Esophagus muscularis mucosa (tissue), 4 donors: Measurements from ENCODE around the gene NF2. TPM values are rescaled to one million over a fixed set of nuclear protein-coding genes. Genes with fewer than 3 reads are reported as not detected.

Source experiments
- DNase-seq: peaks from one replicate; pipeline ENCODE4 v3.0.0-alpha.2; 2017; ENCODE audit errors: extremely low spot score
- H3K27ac ChIP-seq, 4 donors: fragments of 200-600 bp; sonication (generic); replicated peaks in 1 of 4; 1 replicate in 3 of 4; 2 replicates in 1 of 4; pipeline ENCODE4 v1.5.1; 2016 to 2019; ENCODE audit warnings: mild to moderate bottlenecking in 1 of 4
- H3K27me3 ChIP-seq, 4 donors: fragments of 200-600 bp; sonication (generic); one replicate each; pipeline versions ENCODE4 v1.5.1 to v1.6.0; 2016 to 2019
- H3K36me3 ChIP-seq, 4 donors: fragments of 200-600 bp; sonication (generic); one replicate each; pipeline ENCODE4 v1.5.1; 2016 to 2019
- H3K4me1 ChIP-seq, 4 donors: fragments of 200-600 bp; sonication (generic); one replicate each; pipeline ENCODE4 v1.5.1; 2016 to 2019
- H3K4me3 ChIP-seq, 4 donors: fragments of 200-600 bp; sonication (generic); 1 replicate in 2 of 4; 2 replicates in 2 of 4; pipeline ENCODE4 v1.5.1; 2016 to 2019; ENCODE audit warnings: mild to moderate bottlenecking in 4 of 4, moderate library complexity in 1 of 4
- H3K9me3 ChIP-seq, 4 donors: fragments of 200-600 bp; sonication (generic); 1 replicate in 3 of 4; 2 replicates in 1 of 4; pipeline ENCODE4 v1.5.1; 2016 to 2019
- CTCF ChIP-seq, 3 experiments: fragments of 200-600 bp in 2 of 3; fragments of 450-650 bp in 1 of 3; sonication (generic) in 2 of 3; IDR thresholded peaks; one replicate each; pipeline ENCODE4 v1.5.1; 2017 to 2019; ENCODE audit warnings: antibody characterized with exemption in 3 of 3, mild to moderate bottlenecking in 2 of 3, moderate library complexity in 1 of 3
- EP300 ChIP-seq: sonication (generic); formaldehyde crosslinking; IDR thresholded peaks from one replicate; pipeline ENCODE4 v1.6.1; 2017; ENCODE audit warnings: antibody characterized with exemption
- POLR2A ChIP-seq: fragments of 450-650 bp; IDR thresholded peaks from one replicate; pipeline ENCODE4 v1.6.1; 2017; ENCODE audit warnings: antibody characterized with exemption, moderate library complexity, mild to moderate bottlenecking, low read depth
- POLR2AphosphoS5 ChIP-seq, 2 donors: sonication (generic); formaldehyde crosslinking; IDR thresholded peaks; one replicate each; pipeline ENCODE4 v1.6.1; 2017; ENCODE audit warnings: antibody characterized with exemption in 2 of 2
- WGBS: methylation state at CpG from one replicate; pipeline ENCODE4 v1.1.5; 2018; 5-methylcytosine and 5-hydroxymethylcytosine counted together
- intact Hi-C: fragments of 100-400 bp; cut with DNase I; formaldehyde crosslinking; loops from one replicate; pipeline ENCODE4 v1.15.1; 2023
- total RNA-seq, 4 donors: library from RNA; depleted of rRNA; stranded (reverse); fragments of >200 nt; gene quantifications; one replicate each; pipeline versions ENCODE4 v1.1.0 to v1.2.1, GENCODE V29; 2016

The NF2 gene
- total RNA-seq, 4 donors from 2014 or later, result 34.5 to 47.3 (median 42.0) TPM

GRCh38 chr22:29629903-29630516, 26.6 kb downstream of the NF2 start:
- intact Hi-C loops, result loop anchor here (10.0 kb wide), 2 partner anchors 395 to 455 kb away; partner anchors contain the start of gene HORMAD2
- H3K27ac ChIP-seq, result no peak overlapping the region
- 81% methylated on average over 2 of the region's 2 CpGs for WGBS

GRCh38 chr22:29630987-29631386, 27.6 kb downstream of the NF2 start:
- Histone ChIP-seq H3K27me3 (no peaks in the 10 kb centered on the region), H3K27ac (no peak overlapping the region), H3K4me1 (peaks cover 15 to 49% (median 25%) of the 10 kb centered on the region in 4 donors), H3K36me3 (no peaks in the 10 kb centered on the region), H3K4me3 (no peak overlapping the region), H3K9me3 (no peaks in the 10 kb centered on the region)
- DNase-seq, result no peak
- WGBS, result 93% methylated on average over 6 of the region's 6 CpGs
- intact Hi-C loops, result loop anchor here (10.0 kb wide), 2 partner anchors 394 to 454 kb away; partner anchors contain the start of gene HORMAD2
- TF ChIP-seq POLR2AphosphoS5 (IDR thresholded peaks at IDR 0.05) (no peak), EP300 (no peak), POLR2A (no peak), CTCF (IDR thresholded peaks at IDR 0.05) (no peak)

More at GRCh38 chr22:29629903-29630516, 26.6 kb downstream of the NF2 start:
- Histone ChIP-seq H3K4me1 (peaks cover 15 to 55% (median 35%) of the 10 kb centered on the region in 4 donors), H3K9me3 (no peaks in the 10 kb centered on the region), H3K27me3 (no peaks in the 10 kb centered on the region), H3K36me3 (no peaks in the 10 kb centered on the region), H3K4me3 (no peak overlapping the region)
- TF ChIP-seq POLR2AphosphoS5 (IDR thresholded peaks at IDR 0.05), result no peak
- no peak for TF ChIP-seq EP300
- no peak for TF ChIP-seq CTCF (IDR thresholded peaks at IDR 0.05)
- no peak for TF ChIP-seq POLR2A
- no peak for DNase-seq

- no peaks in the 10 kb centered on the region for H3K9me3 ChIP-seq
- no peak for DNase-seq
- peaks cover 0 to 2% (median 0%) of the 10 kb centered on the region in 4 donors for H3K36me3 ChIP-seq
- H3K4me3 ChIP-seq, result no peak overlapping the region
- TF ChIP-seq EP300 (no peak), CTCF (IDR thresholded peaks at IDR 0.05) (no peak), POLR2A (no peak), POLR2AphosphoS5 (IDR thresholded peaks at IDR 0.05) (no peak)
- WGBS, result 73% methylated on average over 1 of the region's 1 CpG
- no peak overlapping the region for H3K27ac ChIP-seq
- intact Hi-C loops, result loop anchor here (10.0 kb wide), 2 partner anchors 393 to 453 kb away; partner anchors contain the start of gene HORMAD2
- H3K27me3 ChIP-seq, result no peaks in the 10 kb centered on the region
- peaks cover 15 to 42% (median 18%) of the 10 kb centered on the region in 4 donors for H3K4me1 ChIP-seq
Measured at GRCh38 chr22:29631725-29632124, 28.3 kb downstream of the NF2 start.

GRCh38 chr22:29632672-29633071, 29.2 kb downstream of the NF2 start:
- no peak for DNase-seq
- H3K4me3 ChIP-seq, result no peak overlapping the region
- 100% methylated on average over 5 of the region's 5 CpGs for WGBS
- TF ChIP-seq POLR2AphosphoS5 (IDR thresholded peaks at IDR 0.05), result no peak
- no peak for TF ChIP-seq POLR2A
- no peak for TF ChIP-seq EP300
- no peak for TF ChIP-seq CTCF (IDR thresholded peaks at IDR 0.05)
- intact Hi-C loops, result loop anchor here (10.0 kb wide), 2 partner anchors 392 to 452 kb away; partner anchors contain the start of gene HORMAD2
- no peaks in the 10 kb centered on the region for H3K9me3 ChIP-seq
- H3K36me3 ChIP-seq, result peaks cover 0 to 8% (median 6%) of the 10 kb centered on the region in 4 donors
- no peaks in the 10 kb centered on the region for H3K27me3 ChIP-seq
- peaks cover 13 to 38% (median 15%) of the 10 kb centered on the region in 4 donors for H3K4me1 ChIP-seq
- no peak overlapping the region for H3K27ac ChIP-seq
